Mucosa of descending colon (tissue), 3 donors: Measurements from ENCODE around the gene USP24. TPM values are rescaled to one million over a fixed set of nuclear protein-coding genes. Genes with fewer than 3 reads are reported as not detected.

Source experiments
- ATAC-seq: fragments of 200-7000 bp; cut with Tn5 transposase; one replicate; pipeline ENCODE4 v1.9.1; 2020; ENCODE audit warnings: mild to moderate bottlenecking, moderate library complexity
- DNase-seq, 3 donors: peaks; one replicate each; pipeline ENCODE4 v3.0.0-alpha.2; 2020
- H3K36me3 ChIP-seq: fragments of 200-600 bp; one replicate; pipeline ENCODE4 v1.8.0; 2021; ENCODE audit warnings: low read depth, mild to moderate bottlenecking
- H3K4me1 ChIP-seq: fragments of 200-600 bp; one replicate; pipeline ENCODE4 v1.8.0; 2021; ENCODE audit warnings: low read depth, mild to moderate bottlenecking
- H3K4me3 ChIP-seq: fragments of 200-600 bp; one replicate; pipeline ENCODE4 v1.8.0; 2021; ENCODE audit warnings: mild to moderate bottlenecking
- H3K9me3 ChIP-seq: fragments of 200-600 bp; one replicate; pipeline ENCODE4 v1.8.0; 2021; ENCODE audit warnings: mild to moderate bottlenecking
- CTCF ChIP-seq: fragments of 200-600 bp; IDR thresholded peaks from one replicate; pipeline ENCODE4 v1.8.0; 2022; ENCODE audit warnings: antibody characterized with exemption, mild to moderate bottlenecking
- intact Hi-C, 2 donors: fragments of 100-400 bp; cut with DNase I in 1 of 2; cut with micrococcal nuclease in 1 of 2; formaldehyde crosslinking; loops; one replicate each; pipeline versions ENCODE4 v1.11.0 to v1.11.1; 2022; cut with DNase I, micrococcal nuclease
- total RNA-seq, 3 donors: library from RNA; stranded (reverse); fragmentation: NEBNext Ultra II Directional in 2 of 3; extraction: Animal tissue kit (Norgen Biotek cat#: 25700) in 2 of 3; gene quantifications; one replicate each; pipeline versions ENCODE4 v1.2.1 to v1.2.4, GENCODE V29; 2021 to 2023
- donor health status: DM: no; HTN: no; CAD: no; lungs with moderate emphysema.
- donor health status: DM: no; HTN: no; CAD: no.
- donor health status: DM: no; HTN: yes; CAD: no.

USP24 gene
- total RNA-seq, 3 donors from 2014 or later: 35.5 to 51.1 (median 46.2) TPM

- Histone ChIP-seq H3K4me3 (no peak overlapping the region), H3K9me3 (no peaks in the 10 kb centered on the region), H3K4me1 (no peaks in the 10 kb centered on the region), H3K36me3 (no peaks in the 10 kb centered on the region)
- no peak for TF ChIP-seq CTCF
- DNase-seq (no peak), ATAC-seq (no peak)
- intact Hi-C loops: no loop called here
Observed at GRCh38 chr1:55172272-55172671, 42.9 kb downstream of the USP24 start.

- ATAC-seq (no peak), DNase-seq (no peak)
- TF ChIP-seq CTCF: no peak
- Histone ChIP-seq H3K9me3 (no peaks in the 10 kb centered on the region), H3K4me1 (no peaks in the 10 kb centered on the region), H3K36me3 (no peaks in the 10 kb centered on the region), H3K4me3 (no peak overlapping the region)
- intact Hi-C loops: no loop called here
Observed at GRCh38 chr1:55171694-55172093, 43.5 kb downstream of the USP24 start.

GRCh38 chr1:55170426-55170825 lies 44.7 kb downstream of the USP24 start:
- H3K4me1 ChIP-seq: no peaks in the 10 kb centered on the region
- intact Hi-C loops: no loop called here
- no peak for TF ChIP-seq CTCF
- no peaks in the 10 kb centered on the region for H3K9me3 ChIP-seq
- no peak for ATAC-seq
- DNase-seq: no peak
- no peaks in the 10 kb centered on the region for H3K36me3 ChIP-seq
- no peak overlapping the region for H3K4me3 ChIP-seq

- Histone ChIP-seq H3K36me3 (no peaks in the 10 kb centered on the region), H3K9me3 (no peaks in the 10 kb centered on the region), H3K4me1 (no peaks in the 10 kb centered on the region), H3K4me3 (no peak overlapping the region)
- intact Hi-C loops: no loop called here
- ATAC-seq (no peak), DNase-seq (no peak)
- no peak for TF ChIP-seq CTCF
Observed at GRCh38 chr1:55169126-55169525, 46.0 kb downstream of the USP24 start.

- intact Hi-C loops: no loop called here
- Histone ChIP-seq H3K4me1 (no peaks in the 10 kb centered on the region), H3K4me3 (no peak overlapping the region), H3K9me3 (no peaks in the 10 kb centered on the region), H3K36me3 (no peaks in the 10 kb centered on the region)
- TF ChIP-seq CTCF: no peak
- no peak for ATAC-seq
- no peak for DNase-seq
Observed at GRCh38 chr1:55168353-55168752, 46.8 kb downstream of the USP24 start.

GRCh38 chr1:55167224-55167871 lies 47.8 kb downstream of the USP24 start:
- no peak for TF ChIP-seq CTCF
- no peaks in the 10 kb centered on the region for H3K4me1 ChIP-seq
- no peaks in the 10 kb centered on the region for H3K36me3 ChIP-seq
- H3K9me3 ChIP-seq: no peaks in the 10 kb centered on the region
- H3K4me3 ChIP-seq: no peak overlapping the region
- ATAC-seq: no peak
- no peak for DNase-seq
- intact Hi-C loops: no loop called here
